HepG2 (cell line): Measurements from ENCODE around the gene OR10G8. TPM values are rescaled to one million over a fixed set of nuclear protein-coding genes. Genes with fewer than 3 reads are reported as not detected.

Experiments used
- polyA plus RNA-seq, 8 experiments: library from polyadenylated mRNA; depleted of rRNA in 3 of 8; stranded (reverse) in 7 of 8; unstranded in 1 of 8; fragments of >200 nt; fragmentation: Illumina TruSeq in 4 of 8; extraction: Trizol in 4 of 8; gene quantifications; 2 replicates each; pipeline versions ENCODE4 v1.2.1 to v1.2.3, GENCODE V29; 2011 to 2016; ENCODE audit warnings: low read depth in 4 of 8, missing spikeins in 1 of 8, mixed read lengths in 1 of 8; ENCODE audit not compliant: insufficient read depth in 1 of 8
- total RNA-seq, 5 experiments: library from RNA; depleted of rRNA; stranded (reverse); fragments of >200 nt; fragmentation: Illumina TruSeq; extraction: Trizol; gene quantifications; 2 replicates each; pipeline ENCODE4 v1.2.3, GENCODE V29; 2016; ENCODE audit warnings: low read depth in 1 of 5

Gene OR10G8
- total and polyA plus RNA-seq, 2 of the 13 experiments (the other 11 are each of a cell fraction or from before 2014, with no cell fraction given) = not detected

Other genes with a start within 250 kb of the OR10G8 start
- not detected in 2 replicates for gene OR6M1, start 220.4 kb upstream of the OR10G8 start, total RNA-seq (2016; rRNA removed; fragmentation: Illumina TruSeq; extraction: Trizol)
- not detected in 2 replicates for gene OR6M1, start 220.4 kb upstream of the OR10G8 start, polyA plus RNA-seq (2011; rRNA removed)
- gene TMEM225, start 141.1 kb upstream of the OR10G8 start, total RNA-seq (2016; rRNA removed; fragmentation: Illumina TruSeq; extraction: Trizol) = not detected in 2 replicates
- not detected in 2 replicates for gene TMEM225, start 141.1 kb upstream of the OR10G8 start, polyA plus RNA-seq (2011; rRNA removed)
- not detected in 2 replicates for gene OR8D4, start 124.6 kb upstream of the OR10G8 start, total RNA-seq (2016; rRNA removed; fragmentation: Illumina TruSeq; extraction: Trizol)
- not detected in 2 replicates for gene OR8D4, start 124.6 kb upstream of the OR10G8 start, polyA plus RNA-seq (2011; rRNA removed)
- gene OR4D5, start 87.2 kb upstream of the OR10G8 start, total RNA-seq (2016; rRNA removed; fragmentation: Illumina TruSeq; extraction: Trizol) = not detected in 2 replicates
- not detected in 2 replicates for gene OR4D5, start 87.2 kb upstream of the OR10G8 start, polyA plus RNA-seq (2011; rRNA removed)
- gene OR6T1, start 83.0 kb upstream of the OR10G8 start, total RNA-seq (2016; rRNA removed; fragmentation: Illumina TruSeq; extraction: Trizol) = not detected in 2 replicates
- not detected in 2 replicates for gene OR6T1, start 83.0 kb upstream of the OR10G8 start, polyA plus RNA-seq (2011; rRNA removed)
- not detected in 2 replicates for gene OR10S1, start 49.0 kb upstream of the OR10G8 start, total RNA-seq (2016; rRNA removed; fragmentation: Illumina TruSeq; extraction: Trizol)
- gene OR10S1, start 49.0 kb upstream of the OR10G8 start, polyA plus RNA-seq (2011; rRNA removed) = not detected in 2 replicates
- gene OR10G6, start 31.6 kb upstream of the OR10G8 start, total RNA-seq (2016; rRNA removed; fragmentation: Illumina TruSeq; extraction: Trizol) = not detected in 2 replicates
- not detected in 2 replicates for gene OR10G6, start 31.6 kb upstream of the OR10G8 start, polyA plus RNA-seq (2011; rRNA removed)
- not detected in 2 replicates for gene OR10G4, start 13.8 kb upstream of the OR10G8 start, total RNA-seq (2016; rRNA removed; fragmentation: Illumina TruSeq; extraction: Trizol)
- gene OR10G4, start 13.8 kb upstream of the OR10G8 start, polyA plus RNA-seq (2011; rRNA removed) = not detected in 2 replicates
- gene OR10G9, start 3.8 kb upstream of the OR10G8 start, total RNA-seq (2016; rRNA removed; fragmentation: Illumina TruSeq; extraction: Trizol) = not detected in 2 replicates
- gene OR10G9, start 3.8 kb upstream of the OR10G8 start, polyA plus RNA-seq (2011; rRNA removed) = not detected in 2 replicates
- not detected in 2 replicates for gene OR10G7, start 14.5 kb downstream of the OR10G8 start, total RNA-seq (2016; rRNA removed; fragmentation: Illumina TruSeq; extraction: Trizol)
- not detected in 2 replicates for gene OR10G7, start 14.5 kb downstream of the OR10G8 start, polyA plus RNA-seq (2011; rRNA removed)
- gene VWA5A, start 88.7 kb downstream of the OR10G8 start, total RNA-seq (2016; rRNA removed; fragmentation: Illumina TruSeq; extraction: Trizol) = 1.3 and 1.4 TPM in 2 replicates
- gene VWA5A, start 88.7 kb downstream of the OR10G8 start, polyA plus RNA-seq (2011; rRNA removed) = 1.6 and 1.8 TPM in 2 replicates
- gene OR10D3, start 156.5 kb downstream of the OR10G8 start, total RNA-seq (2016; rRNA removed; fragmentation: Illumina TruSeq; extraction: Trizol) = not detected in 2 replicates
- gene OR10D3, start 156.5 kb downstream of the OR10G8 start, polyA plus RNA-seq (2011; rRNA removed) = not detected in 2 replicates
- not detected in 2 replicates for gene OR8G1, start 214.3 kb downstream of the OR10G8 start, total RNA-seq (2016; rRNA removed; fragmentation: Illumina TruSeq; extraction: Trizol)
- not detected in 2 replicates for gene OR8G1, start 214.3 kb downstream of the OR10G8 start, polyA plus RNA-seq (2011; rRNA removed)
- not detected in 2 replicates for gene OR8G5, start 229.6 kb downstream of the OR10G8 start, total RNA-seq (2016; rRNA removed; fragmentation: Illumina TruSeq; extraction: Trizol)
- not detected in 2 replicates for gene OR8G5, start 229.6 kb downstream of the OR10G8 start, polyA plus RNA-seq (2011; rRNA removed)